ENCODE results near the gene ACSM3. TPM values are rescaled to one million over a fixed set of nuclear protein-coding genes. Genes with fewer than 3 reads are reported as not detected.

ACSM3 gene
- polyA plus RNA-seq, 1 of the 3 experiments (the other 2 are of a cell fraction): 0.44 TPM

DNA sequence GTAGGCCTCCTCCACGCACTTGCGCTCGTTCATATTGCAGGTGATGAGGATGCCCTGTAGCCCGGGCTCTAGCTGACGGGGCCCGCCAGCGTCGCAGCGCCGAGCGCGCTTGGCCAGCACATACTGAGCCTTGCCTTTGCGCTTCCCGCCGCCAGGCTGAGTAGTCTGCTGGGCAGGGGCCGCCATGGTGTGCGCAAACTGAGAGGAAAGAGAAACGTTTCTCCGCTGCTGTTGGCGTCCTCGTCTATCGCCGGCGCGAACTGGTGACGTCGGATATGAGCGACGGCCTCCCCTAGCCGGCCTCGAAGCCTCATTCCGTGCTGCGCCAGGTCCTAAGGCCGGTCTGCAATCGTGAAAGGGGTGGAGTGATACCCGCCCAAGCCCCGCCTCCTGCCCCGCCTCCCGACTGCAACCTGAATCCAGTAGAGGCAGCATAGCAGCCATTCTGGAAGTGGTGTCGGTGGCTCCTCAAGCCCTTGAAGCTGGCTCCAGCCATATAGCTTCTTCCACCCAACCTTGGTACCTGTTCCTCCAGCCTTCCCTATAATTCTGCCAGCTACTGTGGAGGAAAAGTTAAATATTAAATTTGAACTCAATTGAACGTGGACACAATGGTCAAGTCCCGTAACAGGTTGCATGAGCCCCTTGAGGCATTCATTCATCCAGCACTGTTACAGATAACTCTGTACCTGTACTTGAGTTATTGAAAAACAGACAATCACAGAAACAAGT, 22.1 kb upstream of the ACSM3 start, which contains the start of gene THUMPD1:
Gene THUMPD1, minus strand, starts transcription at position 265 of the 732 bp plus-strand sequence. Its CDS starts 79 bp downstream, at position 186.
- Histone ChIP-seq H3F3A (replicated peaks; ENCODE audit: insufficient read depth) (no peaks in the 10 kb centered on the region), H3K79me2 (ENCODE audit: insufficient read depth) (peaks cover 40% of the 10 kb centered on the region), H3K9me2 (no peaks in the 10 kb centered on the region), H3K27me3 (ENCODE audit: insufficient read depth) (no peaks in the 10 kb centered on the region), H3K9me3 (no peaks in the 10 kb centered on the region), H3K4me1 (ENCODE audit: control insufficient read depth in 1 of 2, insufficient read depth in 2 of 2, low read depth in 1 of 2, low read length in 1 of 2) (peaks cover 4 to 7% of the 10 kb centered on the region in 2 experiments; a peak in 1 of 4 replicates), H2AFZ (ENCODE audit: low read depth) (peak within 1 kb of the TSS; percentile 99), H3K9ac (peak within 1 kb of the TSS; percentile 88), H3K27ac (ENCODE audit: low read depth in 2 of 2, low read length in 1 of 2) (peak within 1 kb of the TSS; percentile 91), H3K4me2 (peak within 1 kb of the TSS; percentile 87), H3K4me3 (ENCODE audit: low read depth in 2 of 2, low read length in 1 of 2) (peak within 1 kb of the TSS; percentile 94 to 99), H4K20me1 (ENCODE audit: insufficient read depth) (peaks cover 44% of the 10 kb centered on the region), H3K36me3 (replicated peaks in 1 of 2; ENCODE audit: control insufficient read depth in 1 of 2, insufficient read depth in 2 of 2, low read length in 1 of 2) (peaks cover 21 to 23% of the 10 kb centered on the region in 2 experiments)
- ChIA-PET CTCF (interaction anchor here (0.8 to 0.9 kb wide), 2 partner anchors 10 kb away, joined by 3 to 4 read pairs; no protein-coding TSS in a partner anchor), POLR2A (interaction anchor here (1.5 kb wide), 1 partner anchor 65 kb away, joined by 5 read pairs; the partner anchor contains the start of genes ERI2 and REXO5)
- DNase-seq: peak; percentile 94
- WGBS (ENCODE audit: low lambda C conversion rate): 41% methylated on average over 5 of the region's 42 CpGs
- TF ChIP-seq TAF1 (IDR thresholded peaks at IDR 0.05; ENCODE audit: borderline replicate concordance, low read depth, low read length) (peak; percentile 82), EP300 (IDR thresholded peaks at IDR 0.05; ENCODE audit: borderline replicate concordance in 1 of 2, low read depth in 1 of 2, low read length in 1 of 2) (no peak), GATA2 (CRISPR knock-in tag; IDR thresholded peaks at IDR 0.05) (no peak), NFIC (IDR thresholded peaks at IDR 0.05; ENCODE audit: borderline replicate concordance) (0 out of 2 replicates have a peak, but pooled peaks have one; percentile 18), NRF1 (IDR thresholded peaks at IDR 0.05; ENCODE audit: low read depth, low read length) (no peak), EZH2phosphoT487 (IDR thresholded peaks at IDR 0.05; ENCODE audit: borderline replicate concordance, low read depth) (no peak), MXI1 (IDR thresholded peaks at IDR 0.05; ENCODE audit: low read depth, low read length) (no peak; the same call in 1 of the 2 replicates), RAD21 (IDR thresholded peaks at IDR 0.05; ENCODE audit: low read length) (no peak), POLR2AphosphoS5 (IDR thresholded peaks at IDR 0.05; ENCODE audit: low read depth, low read length) (peak; percentile 86), SIN3A (IDR thresholded peaks at IDR 0.05; ENCODE audit: borderline replicate concordance, low read depth, low read length) (peak; percentile 80; the same call in 1 of the 2 replicates), RFX5 (IDR thresholded peaks at IDR 0.05; ENCODE audit: low read length) (no peak), ELF1 (IDR thresholded peaks at IDR 0.05) (peak; percentile 54; the same call in 1 of the 2 replicates), CHD2 (IDR thresholded peaks at IDR 0.05; ENCODE audit: low read length, partially characterized antibody) (peak; percentile 65), YY1 (IDR thresholded peaks at IDR 0.05; ENCODE audit: low read depth) (peak; percentile 60; the same call in 1 of the 2 replicates), TEAD4 (IDR thresholded peaks at IDR 0.05; ENCODE audit: borderline replicate concordance, insufficient read depth) (no peak), MEF2A (IDR thresholded peaks at IDR 0.05; ENCODE audit: borderline replicate concordance, low read depth) (no peak), GABPA (IDR thresholded peaks at IDR 0.05; ENCODE audit: low read depth) (no peak)
- TF ChIP-seq, protein P1, sequence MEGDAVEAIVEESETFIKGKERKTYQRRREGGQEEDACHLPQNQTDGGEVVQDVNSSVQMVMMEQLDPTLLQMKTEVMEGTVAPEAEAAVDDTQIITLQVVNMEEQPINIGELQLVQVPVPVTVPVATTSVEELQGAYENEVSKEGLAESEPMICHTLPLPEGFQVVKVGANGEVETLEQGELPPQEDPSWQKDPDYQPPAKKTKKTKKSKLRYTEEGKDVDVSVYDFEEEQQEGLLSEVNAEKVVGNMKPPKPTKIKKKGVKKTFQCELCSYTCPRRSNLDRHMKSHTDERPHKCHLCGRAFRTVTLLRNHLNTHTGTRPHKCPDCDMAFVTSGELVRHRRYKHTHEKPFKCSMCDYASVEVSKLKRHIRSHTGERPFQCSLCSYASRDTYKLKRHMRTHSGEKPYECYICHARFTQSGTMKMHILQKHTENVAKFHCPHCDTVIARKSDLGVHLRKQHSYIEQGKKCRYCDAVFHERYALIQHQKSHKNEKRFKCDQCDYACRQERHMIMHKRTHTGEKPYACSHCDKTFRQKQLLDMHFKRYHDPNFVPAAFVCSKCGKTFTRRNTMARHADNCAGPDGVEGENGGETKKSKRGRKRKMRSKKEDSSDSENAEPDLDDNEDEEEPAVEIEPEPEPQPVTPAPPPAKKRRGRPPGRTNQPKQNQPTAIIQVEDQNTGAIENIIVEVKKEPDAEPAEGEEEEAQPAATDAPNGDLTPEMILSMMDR (IDR thresholded peaks at IDR 0.05): peak; percentile 32
- TF ChIP-seq, protein P2, sequence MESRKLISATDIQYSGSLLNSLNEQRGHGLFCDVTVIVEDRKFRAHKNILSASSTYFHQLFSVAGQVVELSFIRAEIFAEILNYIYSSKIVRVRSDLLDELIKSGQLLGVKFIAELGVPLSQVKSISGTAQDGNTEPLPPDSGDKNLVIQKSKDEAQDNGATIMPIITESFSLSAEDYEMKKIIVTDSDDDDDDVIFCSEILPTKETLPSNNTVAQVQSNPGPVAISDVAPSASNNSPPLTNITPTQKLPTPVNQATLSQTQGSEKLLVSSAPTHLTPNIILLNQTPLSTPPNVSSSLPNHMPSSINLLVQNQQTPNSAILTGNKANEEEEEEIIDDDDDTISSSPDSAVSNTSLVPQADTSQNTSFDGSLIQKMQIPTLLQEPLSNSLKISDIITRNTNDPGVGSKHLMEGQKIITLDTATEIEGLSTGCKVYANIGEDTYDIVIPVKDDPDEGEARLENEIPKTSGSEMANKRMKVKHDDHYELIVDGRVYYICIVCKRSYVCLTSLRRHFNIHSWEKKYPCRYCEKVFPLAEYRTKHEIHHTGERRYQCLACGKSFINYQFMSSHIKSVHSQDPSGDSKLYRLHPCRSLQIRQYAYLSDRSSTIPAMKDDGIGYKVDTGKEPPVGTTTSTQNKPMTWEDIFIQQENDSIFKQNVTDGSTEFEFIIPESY (IDR thresholded peaks at IDR 0.05; ENCODE audit: borderline replicate concordance, low read depth): no peak
- TF ChIP-seq, protein P3, sequence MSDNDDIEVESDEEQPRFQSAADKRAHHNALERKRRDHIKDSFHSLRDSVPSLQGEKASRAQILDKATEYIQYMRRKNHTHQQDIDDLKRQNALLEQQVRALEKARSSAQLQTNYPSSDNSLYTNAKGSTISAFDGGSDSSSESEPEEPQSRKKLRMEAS (IDR thresholded peaks at IDR 0.05; ENCODE audit: low read depth): peak; percentile 74
- TF ChIP-seq, protein P4, sequence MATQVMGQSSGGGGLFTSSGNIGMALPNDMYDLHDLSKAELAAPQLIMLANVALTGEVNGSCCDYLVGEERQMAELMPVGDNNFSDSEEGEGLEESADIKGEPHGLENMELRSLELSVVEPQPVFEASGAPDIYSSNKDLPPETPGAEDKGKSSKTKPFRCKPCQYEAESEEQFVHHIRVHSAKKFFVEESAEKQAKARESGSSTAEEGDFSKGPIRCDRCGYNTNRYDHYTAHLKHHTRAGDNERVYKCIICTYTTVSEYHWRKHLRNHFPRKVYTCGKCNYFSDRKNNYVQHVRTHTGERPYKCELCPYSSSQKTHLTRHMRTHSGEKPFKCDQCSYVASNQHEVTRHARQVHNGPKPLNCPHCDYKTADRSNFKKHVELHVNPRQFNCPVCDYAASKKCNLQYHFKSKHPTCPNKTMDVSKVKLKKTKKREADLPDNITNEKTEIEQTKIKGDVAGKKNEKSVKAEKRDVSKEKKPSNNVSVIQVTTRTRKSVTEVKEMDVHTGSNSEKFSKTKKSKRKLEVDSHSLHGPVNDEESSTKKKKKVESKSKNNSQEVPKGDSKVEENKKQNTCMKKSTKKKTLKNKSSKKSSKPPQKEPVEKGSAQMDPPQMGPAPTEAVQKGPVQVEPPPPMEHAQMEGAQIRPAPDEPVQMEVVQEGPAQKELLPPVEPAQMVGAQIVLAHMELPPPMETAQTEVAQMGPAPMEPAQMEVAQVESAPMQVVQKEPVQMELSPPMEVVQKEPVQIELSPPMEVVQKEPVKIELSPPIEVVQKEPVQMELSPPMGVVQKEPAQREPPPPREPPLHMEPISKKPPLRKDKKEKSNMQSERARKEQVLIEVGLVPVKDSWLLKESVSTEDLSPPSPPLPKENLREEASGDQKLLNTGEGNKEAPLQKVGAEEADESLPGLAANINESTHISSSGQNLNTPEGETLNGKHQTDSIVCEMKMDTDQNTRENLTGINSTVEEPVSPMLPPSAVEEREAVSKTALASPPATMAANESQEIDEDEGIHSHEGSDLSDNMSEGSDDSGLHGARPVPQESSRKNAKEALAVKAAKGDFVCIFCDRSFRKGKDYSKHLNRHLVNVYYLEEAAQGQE (IDR thresholded peaks at IDR 0.05; ENCODE audit: low read depth, low read length): no peak
- TF ChIP-seq, protein P5, sequence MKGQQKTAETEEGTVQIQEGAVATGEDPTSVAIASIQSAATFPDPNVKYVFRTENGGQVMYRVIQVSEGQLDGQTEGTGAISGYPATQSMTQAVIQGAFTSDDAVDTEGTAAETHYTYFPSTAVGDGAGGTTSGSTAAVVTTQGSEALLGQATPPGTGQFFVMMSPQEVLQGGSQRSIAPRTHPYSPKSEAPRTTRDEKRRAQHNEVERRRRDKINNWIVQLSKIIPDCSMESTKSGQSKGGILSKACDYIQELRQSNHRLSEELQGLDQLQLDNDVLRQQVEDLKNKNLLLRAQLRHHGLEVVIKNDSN (IDR thresholded peaks at IDR 0.05; ENCODE audit: borderline replicate concordance, low read depth): no peak
- TF ChIP-seq, protein P6, sequence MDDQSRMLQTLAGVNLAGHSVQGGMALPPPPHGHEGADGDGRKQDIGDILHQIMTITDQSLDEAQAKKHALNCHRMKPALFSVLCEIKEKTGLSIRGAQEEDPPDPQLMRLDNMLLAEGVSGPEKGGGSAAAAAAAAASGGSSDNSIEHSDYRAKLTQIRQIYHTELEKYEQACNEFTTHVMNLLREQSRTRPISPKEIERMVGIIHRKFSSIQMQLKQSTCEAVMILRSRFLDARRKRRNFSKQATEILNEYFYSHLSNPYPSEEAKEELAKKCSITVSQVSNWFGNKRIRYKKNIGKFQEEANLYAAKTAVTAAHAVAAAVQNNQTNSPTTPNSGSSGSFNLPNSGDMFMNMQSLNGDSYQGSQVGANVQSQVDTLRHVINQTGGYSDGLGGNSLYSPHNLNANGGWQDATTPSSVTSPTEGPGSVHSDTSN (IDR thresholded peaks at IDR 0.05): peak; percentile 66
